ENCODE measurements around the gene ZNF76. TPM values are rescaled to one million over a fixed set of nuclear protein-coding genes. Genes with fewer than 3 reads are reported as not detected.
A peak's percentile ranks its signal among the peaks of the same experiment; 100 is the strongest.

The ZNF76 gene
- total RNA-seq, 1 donor from 2014 or later: 45.0 TPM

GRCh38 chr6:35229304-35229703 is 30.2 kb upstream of the ZNF76 start:
- Mint-ChIP-seq H3K4me1 (no peaks in the 10 kb centered on the region), H3K27ac (ENCODE audit: unreplicated experiment) (peak overlapping the region; percentile 65)

DNA sequence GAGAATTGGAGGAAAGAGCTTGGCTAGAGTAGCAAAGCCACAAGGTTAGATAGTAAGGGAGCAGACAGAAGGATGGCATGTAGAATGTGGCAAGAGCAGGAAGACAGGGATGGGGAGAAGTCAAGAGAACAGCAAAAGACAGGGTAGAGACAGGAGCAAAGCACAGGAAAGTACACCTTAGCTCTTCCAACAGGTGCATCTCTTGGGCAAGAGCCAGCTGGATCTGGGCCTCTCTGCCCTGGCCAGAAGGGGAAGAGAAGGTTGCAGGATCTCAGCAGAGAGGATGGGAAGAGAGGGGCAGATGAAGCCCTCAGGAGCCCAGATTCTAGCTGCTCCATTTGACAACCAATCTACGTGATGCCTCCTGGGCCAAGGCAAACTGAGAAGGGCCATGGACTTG is 29.0 kb upstream of the ZNF76 start:
- H3K36me3 Mint-ChIP-seq (ENCODE audit: low read depth): peaks cover 38% of the 10 kb centered on the region
- no peak overlapping the region for H3K27ac Mint-ChIP-seq (ENCODE audit: unreplicated experiment)

More at GRCh38 chr6:35229304-35229703, 30.2 kb upstream of the ZNF76 start:
- Mint-ChIP-seq H3K9me3 (no peaks in the 10 kb centered on the region), H3K27me3 (ENCODE audit: low read depth) (no peaks in the 10 kb centered on the region), H3K36me3 (ENCODE audit: low read depth) (peaks cover 27% of the 10 kb centered on the region), H3K4me3 (no peak overlapping the region)
- DNase-seq (ENCODE audit: low read depth, low spot score): no peak
- no peak for TF ChIP-seq CTCF (conservative IDR thresholded peaks at IDR 0.05)

GRCh38 chr6:35230950-35231349 is 28.6 kb upstream of the ZNF76 start:
- Mint-ChIP-seq H3K4me3 (no peak overlapping the region), H3K36me3 (ENCODE audit: low read depth) (peaks cover 42% of the 10 kb centered on the region), H3K9me3 (no peaks in the 10 kb centered on the region), H3K4me1 (no peaks in the 10 kb centered on the region), H3K27me3 (ENCODE audit: low read depth) (no peaks in the 10 kb centered on the region), H3K27ac (ENCODE audit: unreplicated experiment) (no peak overlapping the region)
- TF ChIP-seq CTCF (conservative IDR thresholded peaks at IDR 0.05): no peak
- DNase-seq (ENCODE audit: low read depth, low spot score): no peak

More for the DNA sequence above, 29.0 kb upstream of the ZNF76 start:
- Mint-ChIP-seq H3K4me3 (no peak overlapping the region), H3K27me3 (ENCODE audit: low read depth) (no peaks in the 10 kb centered on the region), H3K9me3 (no peaks in the 10 kb centered on the region), H3K4me1 (no peaks in the 10 kb centered on the region)
- no peak for DNase-seq (ENCODE audit: low read depth, low spot score)
- TF ChIP-seq CTCF (conservative IDR thresholded peaks at IDR 0.05): no peak

DNA sequence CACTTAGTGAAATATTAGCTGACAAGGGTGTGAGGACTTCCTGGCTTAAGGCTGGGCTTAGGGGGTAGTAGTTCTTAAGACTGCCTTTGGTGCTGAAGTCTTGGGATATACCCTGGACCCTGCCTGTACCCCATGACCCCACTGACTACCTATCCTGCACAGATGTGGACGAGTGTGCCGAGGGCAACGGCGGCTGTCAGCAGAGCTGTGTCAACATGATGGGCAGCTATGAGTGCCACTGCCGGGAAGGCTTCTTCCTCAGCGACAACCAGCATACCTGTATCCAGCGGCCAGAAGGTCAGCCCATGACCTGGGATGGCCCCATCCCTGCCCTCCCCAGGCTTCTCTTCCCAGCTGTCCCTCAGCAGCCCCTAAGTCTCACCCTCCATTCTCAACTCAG is 28.0 kb upstream of the ZNF76 start:
- Mint-ChIP-seq H3K4me3 (no peak overlapping the region), H3K27me3 (ENCODE audit: low read depth) (no peaks in the 10 kb centered on the region)
- TF ChIP-seq CTCF (conservative IDR thresholded peaks at IDR 0.05): no peak

GRCh38 chr6:35234901-35235300 is 24.6 kb upstream of the ZNF76 start:
- Mint-ChIP-seq H3K27ac (ENCODE audit: unreplicated experiment) (peak overlapping the region; percentile 50), H3K27me3 (ENCODE audit: low read depth) (no peaks in the 10 kb centered on the region), H3K9me3 (no peaks in the 10 kb centered on the region), H3K4me1 (peaks cover 14% of the 10 kb centered on the region), H3K36me3 (ENCODE audit: low read depth) (peaks cover 48% of the 10 kb centered on the region), H3K4me3 (no peak overlapping the region)
- no peak for TF ChIP-seq CTCF (conservative IDR thresholded peaks at IDR 0.05)
- no peak for DNase-seq (ENCODE audit: low read depth, low spot score)

More for the DNA sequence above, 28.0 kb upstream of the ZNF76 start:
- no peaks in the 10 kb centered on the region for H3K4me1 Mint-ChIP-seq
- H3K27ac Mint-ChIP-seq (ENCODE audit: unreplicated experiment): no peak overlapping the region
- DNase-seq (ENCODE audit: low read depth, low spot score): no peak
- H3K36me3 Mint-ChIP-seq (ENCODE audit: low read depth): peaks cover 46% of the 10 kb centered on the region
- no peaks in the 10 kb centered on the region for H3K9me3 Mint-ChIP-seq

- no peaks in the 10 kb centered on the region for H3K27me3 Mint-ChIP-seq (ENCODE audit: low read depth)
- DNase-seq (ENCODE audit: low read depth, low spot score): no peak
Measured at GRCh38 chr6:35236223-35236622, 23.3 kb upstream of the ZNF76 start.

More at GRCh38 chr6:35236223-35236622, 23.3 kb upstream of the ZNF76 start:
- Mint-ChIP-seq H3K4me3 (no peak overlapping the region), H3K4me1 (peaks cover 18% of the 10 kb centered on the region), H3K36me3 (ENCODE audit: low read depth) (peaks cover 44% of the 10 kb centered on the region), H3K9me3 (no peaks in the 10 kb centered on the region), H3K27ac (ENCODE audit: unreplicated experiment) (no peak overlapping the region)
- TF ChIP-seq CTCF (conservative IDR thresholded peaks at IDR 0.05): no peak

Measured in neural crest cell (in vitro differentiated cells).